HEK293 (cell line): ENCODE measurements around the gene GRID2.
A peak's percentile ranks its signal among the peaks of the same experiment; 100 is the strongest.

Experiments
- CTCF ChIA-PET: fragments of 350-600 bp; formaldehyde crosslinking; extraction: SDS; loops from one replicate; lab custom pipeline; 2021; ENCODE audit warnings: antibody characterized with exemption; lab: Yijun Ruan, JAX
- POLR2A ChIA-PET: fragments of 300-600 bp; formaldehyde crosslinking; extraction: SDS; loops from one replicate; lab custom pipeline; 2020; ENCODE audit warnings: antibody characterized with exemption, inconsistent platforms; lab: Yijun Ruan, JAX
- H3K27ac ChIP-seq: fragments of 200-500 bp; sonication (Bioruptor generic); 2 replicates; pipeline ENCODE4 v1.5.1; 2014; ENCODE audit warnings: low read depth, low read length, control low read depth, inconsistent platforms; ENCODE audit errors: extremely low read depth
- H3K36me3 ChIP-seq, 2 experiments: fragments of 200-500 bp in 1 of 2; sonication (Bioruptor generic) in 1 of 2; 1 replicate in 1 of 2; 2 replicates in 1 of 2; pipeline ENCODE4 v1.5.1; 2014 to 2017; ENCODE audit warnings: inconsistent platforms in 2 of 2, low read length in 2 of 2; ENCODE audit not compliant: control insufficient read depth in 2 of 2, insufficient read depth in 1 of 2
- H3K4me1 ChIP-seq: fragments of 200-500 bp; sonication (Bioruptor generic); 2 replicates; pipeline ENCODE4 v1.5.1; 2014; ENCODE audit warnings: mild to moderate bottlenecking, low read length, inconsistent platforms; ENCODE audit not compliant: control insufficient read depth, insufficient read depth
- H3K4me3 ChIP-seq: 2 replicates; pipeline ENCODE4 v1.5.1; 2011; ENCODE audit warnings: low read depth, mild to moderate bottlenecking, control low read depth, low read length, moderate library complexity
- H3K9me3 ChIP-seq: fragments of 200-500 bp; sonication (Bioruptor generic); 2 replicates; pipeline ENCODE4 v1.5.1; 2014; ENCODE audit warnings: low read depth, low read length, inconsistent platforms; ENCODE audit not compliant: control insufficient read depth, insufficient read depth
- BCL11A ChIP-seq: fragments of 450-650 bp; formaldehyde crosslinking; IDR thresholded peaks from 2 replicates; pipeline ENCODE4 v1.5.1; 2016; ENCODE audit warnings: low read depth, missing biosample characterization, missing genetic modification characterization
- KLF1 ChIP-seq: fragments of 450-650 bp; formaldehyde crosslinking; IDR thresholded peaks from 2 replicates; pipeline ENCODE4 v1.5.1; 2016; ENCODE audit warnings: missing biosample characterization, missing genetic modification characterization
- SP3 ChIP-seq: fragments of 450-650 bp; formaldehyde crosslinking; IDR thresholded peaks from 2 replicates; pipeline ENCODE4 v1.5.1; 2016; ENCODE audit warnings: missing biosample characterization, missing genetic modification characterization
- ZBTB48 ChIP-seq: fragments of 450-650 bp; formaldehyde crosslinking; IDR thresholded peaks from 2 replicates; pipeline ENCODE4 v1.5.1; 2016; ENCODE audit warnings: missing biosample characterization, missing genetic modification characterization
- ZFP3 ChIP-seq: fragments of 450-650 bp; formaldehyde crosslinking; IDR thresholded peaks from 2 replicates; pipeline ENCODE4 v1.5.1; 2016; ENCODE audit warnings: low read depth, missing biosample characterization, missing genetic modification characterization
- ZNF155 ChIP-seq: fragments of 450-650 bp; formaldehyde crosslinking; IDR thresholded peaks from 2 replicates; pipeline ENCODE4 v1.5.1; 2016; ENCODE audit warnings: missing biosample characterization, missing genetic modification characterization
- ZNF239 ChIP-seq: fragments of 450-650 bp; formaldehyde crosslinking; IDR thresholded peaks from 2 replicates; pipeline ENCODE4 v1.5.1; 2016; ENCODE audit warnings: missing biosample characterization, missing genetic modification characterization
- ZNF324 ChIP-seq: fragments of 450-650 bp; formaldehyde crosslinking; IDR thresholded peaks from 2 replicates; pipeline ENCODE4 v1.5.1; 2016; ENCODE audit warnings: missing biosample characterization, missing genetic modification characterization
- ZNF391 ChIP-seq: fragments of 450-650 bp; formaldehyde crosslinking; IDR thresholded peaks from 2 replicates; pipeline ENCODE4 v1.5.1; 2016; ENCODE audit warnings: low read depth, missing biosample characterization, missing genetic modification characterization, borderline replicate concordance
- ZNF514 ChIP-seq: fragments of 450-650 bp; formaldehyde crosslinking; IDR thresholded peaks from 2 replicates; pipeline ENCODE4 v1.5.1; 2016; ENCODE audit warnings: missing biosample characterization, missing genetic modification characterization
- ZNF560 ChIP-seq: fragments of 450-650 bp; formaldehyde crosslinking; IDR thresholded peaks from 2 replicates; pipeline ENCODE4 v1.5.1; 2017; ENCODE audit warnings: missing biosample characterization, missing genetic modification characterization, borderline replicate concordance
- ZNF561 ChIP-seq: fragments of 450-650 bp; IDR thresholded peaks from 2 replicates; pipeline ENCODE4 v1.5.1; 2018; ENCODE audit warnings: missing biosample characterization, missing genetic modification characterization, borderline replicate concordance
- ZNF654 ChIP-seq: fragments of 450-650 bp; formaldehyde crosslinking; IDR thresholded peaks from 2 replicates; pipeline ENCODE4 v1.5.1; 2016; ENCODE audit warnings: low read depth, missing biosample characterization, missing genetic modification characterization
- ZNF777 ChIP-seq: fragments of 450-650 bp; formaldehyde crosslinking; IDR thresholded peaks from 2 replicates; pipeline ENCODE4 v1.5.1; 2017; ENCODE audit warnings: missing biosample characterization, missing genetic modification characterization, borderline replicate concordance
- ZNF830 ChIP-seq: fragments of 450-650 bp; IDR thresholded peaks from 2 replicates; pipeline ENCODE4 v1.5.0; 2018; ENCODE audit warnings: missing biosample characterization, missing genetic modification characterization, low read depth, mild to moderate bottlenecking, moderate library complexity
- TF ChIP-seq, protein P1 (sequence below): fragments of 450-650 bp; formaldehyde crosslinking; IDR thresholded peaks from 2 replicates; pipeline ENCODE4 v1.5.1; 2016; ENCODE audit warnings: missing biosample characterization, missing genetic modification characterization
- TF ChIP-seq, protein P2 (sequence below): fragments of 450-650 bp; formaldehyde crosslinking; IDR thresholded peaks from 2 replicates; pipeline ENCODE4 v1.5.1; 2016; ENCODE audit warnings: missing biosample characterization, missing genetic modification characterization
- TF ChIP-seq, protein P3 (sequence below): fragments of 450-650 bp; formaldehyde crosslinking; IDR thresholded peaks from 2 replicates; pipeline ENCODE4 v1.5.1; 2016; ENCODE audit warnings: missing biosample characterization, missing genetic modification characterization, borderline replicate concordance
- TF ChIP-seq, protein P4 (sequence below): fragments of 450-650 bp; formaldehyde crosslinking; IDR thresholded peaks from 2 replicates; pipeline ENCODE4 v1.5.1; 2016; ENCODE audit warnings: missing biosample characterization, missing genetic modification characterization
- TF ChIP-seq, protein P5 (sequence below): fragments of 450-650 bp; formaldehyde crosslinking; IDR thresholded peaks from 2 replicates; pipeline ENCODE4 v1.5.1; 2016; ENCODE audit warnings: missing biosample characterization, missing genetic modification characterization

The GRID2 gene

DNA sequence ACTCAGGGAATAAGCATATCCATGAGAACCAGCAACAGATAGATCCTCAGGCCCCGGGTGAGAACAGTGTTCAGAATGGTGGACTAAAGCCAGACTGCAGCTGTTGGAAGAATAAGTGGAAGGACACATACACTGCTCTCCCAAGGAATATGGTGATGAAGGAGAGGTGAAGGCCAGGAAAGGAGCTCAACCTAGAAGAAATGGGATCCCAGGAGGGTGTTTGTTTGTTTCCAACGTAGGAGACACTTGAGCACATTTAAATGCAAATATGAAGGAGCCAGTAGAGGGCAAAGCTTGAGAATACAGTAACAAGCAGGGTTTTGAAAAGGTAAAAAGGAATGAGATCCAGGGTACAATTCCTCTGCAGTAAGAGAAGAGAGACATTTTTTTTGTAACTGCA lies 1482.4 kb downstream of the GRID2 start:
- no peaks in the 10 kb centered on the region for H3K9me3 ChIP-seq
- no peaks in the 10 kb centered on the region for H3K4me1 ChIP-seq
- H3K36me3 ChIP-seq: no peaks in the 10 kb centered on the region
- no peak overlapping the region for H3K4me3 ChIP-seq
- TF ChIP-seq KLF1 (tag by site-specific recombination) (no peak), ZNF654 (tag by site-specific recombination) (no peak), ZNF324 (tag by site-specific recombination) (no peak), ZBTB48 (tag by site-specific recombination) (no peak), ZNF560 (tag by site-specific recombination) (no peak), ZNF777 (tag by site-specific recombination) (no peak), SP3 (tag by site-specific recombination) (no peak), ZFP3 (tag by site-specific recombination) (no peak), ZNF830 (tag by site-specific recombination) (no peak), ZNF514 (tag by site-specific recombination) (no peak), ZNF155 (no peak)
- TF ChIP-seq, protein P1, sequence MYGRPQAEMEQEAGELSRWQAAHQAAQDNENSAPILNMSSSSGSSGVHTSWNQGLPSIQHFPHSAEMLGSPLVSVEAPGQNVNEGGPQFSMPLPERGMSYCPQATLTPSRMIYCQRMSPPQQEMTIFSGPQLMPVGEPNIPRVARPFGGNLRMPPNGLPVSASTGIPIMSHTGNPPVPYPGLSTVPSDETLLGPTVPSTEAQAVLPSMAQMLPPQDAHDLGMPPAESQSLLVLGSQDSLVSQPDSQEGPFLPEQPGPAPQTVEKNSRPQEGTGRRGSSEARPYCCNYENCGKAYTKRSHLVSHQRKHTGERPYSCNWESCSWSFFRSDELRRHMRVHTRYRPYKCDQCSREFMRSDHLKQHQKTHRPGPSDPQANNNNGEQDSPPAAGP (tag by site-specific recombination): no peak
- TF ChIP-seq, protein P2, sequence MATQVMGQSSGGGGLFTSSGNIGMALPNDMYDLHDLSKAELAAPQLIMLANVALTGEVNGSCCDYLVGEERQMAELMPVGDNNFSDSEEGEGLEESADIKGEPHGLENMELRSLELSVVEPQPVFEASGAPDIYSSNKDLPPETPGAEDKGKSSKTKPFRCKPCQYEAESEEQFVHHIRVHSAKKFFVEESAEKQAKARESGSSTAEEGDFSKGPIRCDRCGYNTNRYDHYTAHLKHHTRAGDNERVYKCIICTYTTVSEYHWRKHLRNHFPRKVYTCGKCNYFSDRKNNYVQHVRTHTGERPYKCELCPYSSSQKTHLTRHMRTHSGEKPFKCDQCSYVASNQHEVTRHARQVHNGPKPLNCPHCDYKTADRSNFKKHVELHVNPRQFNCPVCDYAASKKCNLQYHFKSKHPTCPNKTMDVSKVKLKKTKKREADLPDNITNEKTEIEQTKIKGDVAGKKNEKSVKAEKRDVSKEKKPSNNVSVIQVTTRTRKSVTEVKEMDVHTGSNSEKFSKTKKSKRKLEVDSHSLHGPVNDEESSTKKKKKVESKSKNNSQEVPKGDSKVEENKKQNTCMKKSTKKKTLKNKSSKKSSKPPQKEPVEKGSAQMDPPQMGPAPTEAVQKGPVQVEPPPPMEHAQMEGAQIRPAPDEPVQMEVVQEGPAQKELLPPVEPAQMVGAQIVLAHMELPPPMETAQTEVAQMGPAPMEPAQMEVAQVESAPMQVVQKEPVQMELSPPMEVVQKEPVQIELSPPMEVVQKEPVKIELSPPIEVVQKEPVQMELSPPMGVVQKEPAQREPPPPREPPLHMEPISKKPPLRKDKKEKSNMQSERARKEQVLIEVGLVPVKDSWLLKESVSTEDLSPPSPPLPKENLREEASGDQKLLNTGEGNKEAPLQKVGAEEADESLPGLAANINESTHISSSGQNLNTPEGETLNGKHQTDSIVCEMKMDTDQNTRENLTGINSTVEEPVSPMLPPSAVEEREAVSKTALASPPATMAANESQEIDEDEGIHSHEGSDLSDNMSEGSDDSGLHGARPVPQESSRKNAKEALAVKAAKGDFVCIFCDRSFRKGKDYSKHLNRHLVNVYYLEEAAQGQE: no peak
- TF ChIP-seq, protein P3, sequence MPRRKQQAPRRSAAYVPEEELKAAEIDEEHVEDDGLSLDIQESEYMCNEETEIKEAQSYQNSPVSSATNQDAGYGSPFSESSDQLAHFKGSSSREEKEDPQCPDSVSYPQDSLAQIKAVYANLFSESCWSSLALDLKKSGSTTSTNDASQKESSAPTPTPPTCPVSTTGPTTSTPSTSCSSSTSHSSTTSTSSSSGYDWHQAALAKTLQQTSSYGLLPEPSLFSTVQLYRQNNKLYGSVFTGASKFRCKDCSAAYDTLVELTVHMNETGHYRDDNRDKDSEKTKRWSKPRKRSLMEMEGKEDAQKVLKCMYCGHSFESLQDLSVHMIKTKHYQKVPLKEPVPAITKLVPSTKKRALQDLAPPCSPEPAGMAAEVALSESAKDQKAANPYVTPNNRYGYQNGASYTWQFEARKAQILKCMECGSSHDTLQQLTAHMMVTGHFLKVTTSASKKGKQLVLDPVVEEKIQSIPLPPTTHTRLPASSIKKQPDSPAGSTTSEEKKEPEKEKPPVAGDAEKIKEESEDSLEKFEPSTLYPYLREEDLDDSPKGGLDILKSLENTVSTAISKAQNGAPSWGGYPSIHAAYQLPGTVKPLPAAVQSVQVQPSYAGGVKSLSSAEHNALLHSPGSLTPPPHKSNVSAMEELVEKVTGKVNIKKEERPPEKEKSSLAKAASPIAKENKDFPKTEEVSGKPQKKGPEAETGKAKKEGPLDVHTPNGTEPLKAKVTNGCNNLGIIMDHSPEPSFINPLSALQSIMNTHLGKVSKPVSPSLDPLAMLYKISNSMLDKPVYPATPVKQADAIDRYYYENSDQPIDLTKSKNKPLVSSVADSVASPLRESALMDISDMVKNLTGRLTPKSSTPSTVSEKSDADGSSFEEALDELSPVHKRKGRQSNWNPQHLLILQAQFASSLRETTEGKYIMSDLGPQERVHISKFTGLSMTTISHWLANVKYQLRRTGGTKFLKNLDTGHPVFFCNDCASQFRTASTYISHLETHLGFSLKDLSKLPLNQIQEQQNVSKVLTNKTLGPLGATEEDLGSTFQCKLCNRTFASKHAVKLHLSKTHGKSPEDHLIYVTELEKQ (tag by site-specific recombination): no peak
- TF ChIP-seq, protein P4, sequence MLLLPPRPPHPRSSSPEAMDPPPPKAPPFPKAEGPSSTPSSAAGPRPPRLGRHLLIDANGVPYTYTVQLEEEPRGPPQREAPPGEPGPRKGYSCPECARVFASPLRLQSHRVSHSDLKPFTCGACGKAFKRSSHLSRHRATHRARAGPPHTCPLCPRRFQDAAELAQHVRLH: no peak
- CTCF ChIA-PET: interaction anchor here (0.7 kb wide), 1 partner anchor 27 kb away, joined by 3 read pairs; no protein-coding TSS in a partner anchor
- POLR2A ChIA-PET: no interaction called here
- no peak overlapping the region for H3K27ac ChIP-seq

DNA sequence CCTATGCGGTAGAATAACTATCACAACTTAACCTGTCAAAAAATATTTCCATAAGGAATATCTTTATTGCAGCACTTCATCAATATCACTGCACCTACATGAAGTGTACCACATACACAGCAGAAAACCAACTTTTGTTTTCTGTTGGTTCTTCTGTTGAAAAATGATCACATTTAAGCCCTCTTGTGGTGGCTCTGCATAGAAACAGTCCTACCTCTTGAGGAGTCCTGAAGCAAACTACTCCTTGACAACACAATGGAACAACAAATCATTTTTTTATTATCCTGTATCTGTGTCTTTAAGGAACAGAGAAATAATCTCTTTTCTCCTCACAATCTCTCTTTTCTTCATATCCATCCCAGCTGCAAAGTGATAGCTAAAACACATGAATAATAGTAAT lies 1484.9 kb downstream of the GRID2 start:
- H3K4me3 ChIP-seq: no peak overlapping the region
- POLR2A ChIA-PET: no interaction called here
- H3K4me1 ChIP-seq: no peaks in the 10 kb centered on the region
- H3K36me3 ChIP-seq: no peaks in the 10 kb centered on the region
- no peaks in the 10 kb centered on the region for H3K9me3 ChIP-seq
- TF ChIP-seq ZNF239 (tag by site-specific recombination): no peak
- TF ChIP-seq ZNF391 (tag by site-specific recombination): no peak
- TF ChIP-seq BCL11A: no peak
- TF ChIP-seq, protein P5, sequence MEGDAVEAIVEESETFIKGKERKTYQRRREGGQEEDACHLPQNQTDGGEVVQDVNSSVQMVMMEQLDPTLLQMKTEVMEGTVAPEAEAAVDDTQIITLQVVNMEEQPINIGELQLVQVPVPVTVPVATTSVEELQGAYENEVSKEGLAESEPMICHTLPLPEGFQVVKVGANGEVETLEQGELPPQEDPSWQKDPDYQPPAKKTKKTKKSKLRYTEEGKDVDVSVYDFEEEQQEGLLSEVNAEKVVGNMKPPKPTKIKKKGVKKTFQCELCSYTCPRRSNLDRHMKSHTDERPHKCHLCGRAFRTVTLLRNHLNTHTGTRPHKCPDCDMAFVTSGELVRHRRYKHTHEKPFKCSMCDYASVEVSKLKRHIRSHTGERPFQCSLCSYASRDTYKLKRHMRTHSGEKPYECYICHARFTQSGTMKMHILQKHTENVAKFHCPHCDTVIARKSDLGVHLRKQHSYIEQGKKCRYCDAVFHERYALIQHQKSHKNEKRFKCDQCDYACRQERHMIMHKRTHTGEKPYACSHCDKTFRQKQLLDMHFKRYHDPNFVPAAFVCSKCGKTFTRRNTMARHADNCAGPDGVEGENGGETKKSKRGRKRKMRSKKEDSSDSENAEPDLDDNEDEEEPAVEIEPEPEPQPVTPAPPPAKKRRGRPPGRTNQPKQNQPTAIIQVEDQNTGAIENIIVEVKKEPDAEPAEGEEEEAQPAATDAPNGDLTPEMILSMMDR (tag by site-specific recombination): 0 out of 2 replicates have a peak, but pooled peaks have one; percentile 13
- no peak for TF ChIP-seq ZNF561
- no peak overlapping the region for H3K27ac ChIP-seq
- CTCF ChIA-PET: interaction anchor here (0.7 to 1.3 kb wide), 5 partner anchors 67 to 1454 kb away, joined by 3 to 9 read pairs (median 5); no protein-coding TSS in a partner anchor
